Kidney (tissue), 14 donors: Measurements from ENCODE around the gene TGFB1I1. TPM values are rescaled to one million over a fixed set of nuclear protein-coding genes. Genes with fewer than 3 reads are reported as not detected.
A peak's percentile ranks its signal among the peaks of the same experiment; 100 is the strongest.

Experiments used
- DNase-seq, 5 donors: peaks; one replicate each; pipeline ENCODE4 v3.0.0-alpha.2; 2013 to 2020
- FAIRE-seq: peaks from 2 replicates; lab custom pipeline; 2012; peaks lifted over from hg19 to GRCh38; lab: Jason Lieb, UNC
- H3K27ac ChIP-seq, 2 donors: one replicate each; pipeline ENCODE4 v1.7.0; 2013; ENCODE audit warnings: low read depth in 2 of 2, low read length in 2 of 2, inconsistent platforms in 1 of 2
- H3K27me3 ChIP-seq: one replicate; pipeline ENCODE4 v1.7.1; 2013; ENCODE audit warnings: low read length, inconsistent platforms; ENCODE audit not compliant: control insufficient read depth, insufficient read depth
- H3K36me3 ChIP-seq, 3 donors: one replicate each; pipeline versions ENCODE4 v1.7.0 to v1.7.1; 2013; ENCODE audit warnings: low read length in 3 of 3, control low read depth in 1 of 3, inconsistent platforms in 1 of 3; ENCODE audit not compliant: insufficient read depth in 3 of 3, control insufficient read depth in 2 of 3
- H3K4me1 ChIP-seq, 3 donors: one replicate each; pipeline versions ENCODE4 v1.7.0 to v1.7.1; 2013; ENCODE audit warnings: low read length in 3 of 3, inconsistent platforms in 1 of 3, low read depth in 1 of 3; ENCODE audit not compliant: control insufficient read depth in 2 of 3, insufficient read depth in 2 of 3
- H3K4me3 ChIP-seq, 3 donors: one replicate each; pipeline versions ENCODE4 v1.7.0 to v1.8.1; 2013; ENCODE audit warnings: low read length in 3 of 3, control low read depth in 1 of 3, inconsistent platforms in 1 of 3
- H3K9ac ChIP-seq, 3 donors: one replicate each; pipeline versions ENCODE4 v1.7.0 to v1.7.1; 2013; ENCODE audit warnings: low read length in 3 of 3, control low read depth in 1 of 3, inconsistent platforms in 1 of 3
- H3K9me3 ChIP-seq, 3 donors: one replicate each; pipeline versions ENCODE4 v1.7.0 to v1.7.1; 2013; ENCODE audit warnings: low read length in 3 of 3, control low read depth in 1 of 3, inconsistent platforms in 1 of 3; ENCODE audit not compliant: control insufficient read depth in 2 of 3, insufficient read depth in 1 of 3
- intact Hi-C: fragments of 100-400 bp; cut with DNase I; formaldehyde crosslinking; loops from one replicate; pipeline ENCODE4 v1.11.1; 2022
- polyA plus RNA-seq: library from polyadenylated mRNA; stranded (reverse); fragments of 350-450 nt; fragmentation: Illumina TruSeq; extraction: RNeasy Lipid Tissue Mini Kit (QIAGEN cat#74804); gene quantifications from one replicate; pipeline ENCODE4 v1.2.3, GENCODE V29; 2014; ENCODE audit warnings: low read depth, low replicate concordance; ENCODE audit not compliant: insufficient read depth
- total RNA-seq: library from RNA; stranded (reverse); fragmentation: NEBNext Ultra II Directional; extraction: Animal tissue kit (Norgen Biotek cat#: 25700); gene quantifications from one replicate; pipeline ENCODE4 v1.2.1, GENCODE V29; 2021
- TF ChIP-seq, protein P1 (sequence below): IDR thresholded peaks from 3 replicates; pipeline ENCODE4 v1.5.1; 2012; ENCODE audit warnings: mild to moderate bottlenecking, moderate library complexity, borderline replicate concordance; ENCODE audit not compliant: insufficient read depth; ENCODE audit errors: extremely low read depth
- donor health status: control.
- donor health status: control.
- donor health status: control.
- donor health status: control.
- donor health status: control.
- donor health status: DM: yes; HTN: yes; CAD: no.
- donor health status: Normal renal cell carcinoma (clear cell type).

TGFB1I1 gene
- total and polyA plus RNA-seq, 2 donors from 2014 or later: 27.5 to 54.4 TPM

DNA sequence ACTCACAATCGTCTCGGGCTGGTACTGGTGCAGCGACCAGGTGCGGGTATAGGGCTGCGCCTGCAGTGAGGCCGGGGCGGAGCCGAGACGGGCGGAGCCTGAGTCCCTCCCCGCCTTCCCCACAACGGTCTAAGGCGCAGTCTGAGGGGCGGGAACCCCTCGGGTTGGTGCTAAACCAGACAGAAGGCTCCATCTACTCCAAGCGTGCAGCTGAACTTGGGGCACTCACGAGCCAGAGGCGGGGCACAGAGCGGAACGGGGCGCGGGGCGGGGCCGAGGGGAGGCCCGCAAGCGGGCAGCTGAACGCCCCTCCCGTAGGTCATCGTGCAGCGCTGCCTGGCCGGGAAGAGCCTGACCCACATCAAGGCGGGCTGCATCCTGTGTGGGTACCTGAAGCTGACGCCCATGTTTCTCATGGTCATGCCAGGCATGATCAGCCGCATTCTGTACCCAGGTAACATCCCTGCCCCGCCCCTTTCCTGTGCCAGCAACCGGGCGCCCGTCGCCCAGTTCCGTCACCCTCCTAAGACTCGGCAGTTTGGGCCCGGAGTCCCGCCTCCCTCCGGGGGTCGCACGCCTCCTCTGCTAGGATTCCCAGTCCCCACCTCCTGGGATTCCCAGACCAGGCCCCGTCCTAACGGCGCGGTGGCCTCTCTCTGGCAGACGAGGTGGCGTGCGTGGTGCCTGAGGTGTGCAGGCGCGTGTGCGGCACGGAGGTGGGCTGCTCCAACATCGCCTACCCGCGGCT, 15.9 kb downstream of the TGFB1I1 start:
- TF ChIP-seq, protein P1, sequence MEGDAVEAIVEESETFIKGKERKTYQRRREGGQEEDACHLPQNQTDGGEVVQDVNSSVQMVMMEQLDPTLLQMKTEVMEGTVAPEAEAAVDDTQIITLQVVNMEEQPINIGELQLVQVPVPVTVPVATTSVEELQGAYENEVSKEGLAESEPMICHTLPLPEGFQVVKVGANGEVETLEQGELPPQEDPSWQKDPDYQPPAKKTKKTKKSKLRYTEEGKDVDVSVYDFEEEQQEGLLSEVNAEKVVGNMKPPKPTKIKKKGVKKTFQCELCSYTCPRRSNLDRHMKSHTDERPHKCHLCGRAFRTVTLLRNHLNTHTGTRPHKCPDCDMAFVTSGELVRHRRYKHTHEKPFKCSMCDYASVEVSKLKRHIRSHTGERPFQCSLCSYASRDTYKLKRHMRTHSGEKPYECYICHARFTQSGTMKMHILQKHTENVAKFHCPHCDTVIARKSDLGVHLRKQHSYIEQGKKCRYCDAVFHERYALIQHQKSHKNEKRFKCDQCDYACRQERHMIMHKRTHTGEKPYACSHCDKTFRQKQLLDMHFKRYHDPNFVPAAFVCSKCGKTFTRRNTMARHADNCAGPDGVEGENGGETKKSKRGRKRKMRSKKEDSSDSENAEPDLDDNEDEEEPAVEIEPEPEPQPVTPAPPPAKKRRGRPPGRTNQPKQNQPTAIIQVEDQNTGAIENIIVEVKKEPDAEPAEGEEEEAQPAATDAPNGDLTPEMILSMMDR: no peak
- Histone ChIP-seq H3K4me1 (peaks cover 0 to 15% (median 0%) of the 10 kb centered on the region in 3 donors), H3K9ac (peak overlapping the region in 2 of 3 donors; percentile 25 to 61), H3K4me3 (peak overlapping the region; percentile 34 to 71 (median 60)), H3K27ac (no peak overlapping the region), H3K36me3 (peaks cover 0 to 9% (median 4%) of the 10 kb centered on the region in 3 donors), H3K27me3 (no peaks in the 10 kb centered on the region), H3K9me3 (no peaks in the 10 kb centered on the region)
- DNase-seq: peak; percentile 75 to 88 (median 86)
- no peak for FAIRE-seq
- intact Hi-C loops: no loop called here

DNA sequence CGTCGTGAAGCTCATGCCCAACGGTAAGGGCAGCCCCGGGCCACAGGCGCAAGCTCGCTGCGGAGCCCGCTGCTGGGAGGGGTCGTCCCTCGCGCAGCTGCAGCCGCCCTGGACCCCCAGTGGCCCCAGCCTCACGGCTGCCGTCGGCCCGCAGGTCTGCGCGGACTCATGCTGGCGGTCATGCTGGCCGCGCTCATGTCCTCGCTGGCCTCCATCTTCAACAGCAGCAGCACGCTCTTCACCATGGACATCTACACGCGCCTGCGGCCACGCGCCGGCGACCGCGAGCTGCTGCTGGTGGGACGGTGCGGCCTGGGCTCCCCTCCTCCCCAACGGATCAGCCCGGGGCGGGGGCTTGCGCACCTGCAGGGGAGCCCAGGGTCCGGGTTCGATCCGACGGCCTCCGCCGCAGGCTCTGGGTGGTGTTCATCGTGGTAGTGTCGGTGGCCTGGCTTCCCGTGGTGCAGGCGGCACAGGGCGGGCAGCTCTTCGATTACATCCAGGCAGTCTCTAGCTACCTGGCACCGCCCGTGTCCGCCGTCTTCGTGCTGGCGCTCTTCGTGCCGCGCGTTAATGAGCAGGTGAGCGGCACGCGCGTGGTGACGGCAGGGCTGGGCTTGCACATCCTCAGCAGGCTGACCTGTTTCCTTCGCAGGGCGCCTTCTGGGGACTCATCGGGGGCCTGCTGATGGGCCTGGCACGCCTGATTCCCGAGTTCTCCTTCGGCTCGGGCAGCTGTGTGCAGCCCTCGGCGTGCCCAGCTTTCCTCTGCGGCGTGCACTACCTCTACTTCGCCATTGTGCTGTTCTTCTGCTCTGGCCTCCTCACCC, 16.7 kb downstream of the TGFB1I1 start:
- peak overlapping the region in 2 of 3 donors; percentile 60 to 71 for H3K4me3 ChIP-seq
- intact Hi-C loops: no loop called here
- no peaks in the 10 kb centered on the region for H3K9me3 ChIP-seq
- H3K27me3 ChIP-seq: no peaks in the 10 kb centered on the region
- no peak overlapping the region for H3K27ac ChIP-seq
- TF ChIP-seq, protein P1: no peak
- DNase-seq (peak; percentile 25 to 83 (median 59)), FAIRE-seq (no peak)
- H3K4me1 ChIP-seq: peaks cover 0 to 15% (median 0%) of the 10 kb centered on the region in 3 donors
- H3K9ac ChIP-seq: no peak overlapping the region
- peaks cover 0 to 17% (median 4%) of the 10 kb centered on the region in 3 donors for H3K36me3 ChIP-seq

DNA sequence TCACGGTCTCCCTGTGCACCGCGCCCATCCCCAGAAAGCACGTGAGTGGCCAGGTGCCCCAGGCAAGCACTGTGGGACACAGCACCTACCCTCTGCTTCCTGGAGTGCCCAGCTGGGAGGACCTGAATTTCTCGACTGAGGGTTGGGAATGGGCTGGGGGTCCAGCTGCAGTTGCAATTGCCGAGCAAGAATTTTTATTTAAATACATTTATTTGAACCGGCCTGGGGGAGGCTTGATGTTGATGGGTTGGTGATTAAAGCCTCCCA, 17.3 kb downstream of the TGFB1I1 start:
- H3K9me3 ChIP-seq: no peaks in the 10 kb centered on the region
- no peak overlapping the region for H3K27ac ChIP-seq
- no peak overlapping the region for H3K4me3 ChIP-seq
- peaks cover 0 to 18% (median 4%) of the 10 kb centered on the region in 3 donors for H3K36me3 ChIP-seq
- H3K4me1 ChIP-seq: peaks cover 0 to 15% (median 0%) of the 10 kb centered on the region in 3 donors
- no peak overlapping the region for H3K9ac ChIP-seq
- intact Hi-C loops: no loop called here
- FAIRE-seq (no peak), DNase-seq (no peak)
- H3K27me3 ChIP-seq: no peaks in the 10 kb centered on the region
- TF ChIP-seq, protein P1: no peak
